ENCODE measurements around the gene BMERB1.
A peak's percentile ranks its signal among the peaks of the same experiment; 100 is the strongest.
"Not testable (repeated sequence)": the region's sequence is repeated elsewhere in the genome, so short reads cannot be mapped to it uniquely, and the experiment has no call there.

The BMERB1 gene

DNA sequence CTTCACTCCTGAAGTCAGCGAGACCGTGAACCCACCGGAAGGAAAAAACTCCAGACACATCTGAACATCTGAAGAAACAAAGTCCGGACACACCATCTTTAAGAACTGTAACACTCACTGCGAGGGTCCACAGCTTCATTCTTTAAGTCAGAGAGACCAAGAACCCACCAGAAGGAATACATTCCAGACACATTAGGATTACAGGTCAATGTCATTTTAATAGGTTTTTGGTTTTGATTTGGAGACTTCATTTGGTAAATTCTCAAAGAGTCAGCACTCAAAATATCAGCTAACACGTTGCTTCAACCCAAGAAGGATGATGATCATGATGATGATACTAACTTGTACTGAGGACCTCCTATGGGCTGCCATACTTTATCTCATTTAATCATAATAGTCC is 7.6 kb upstream of the BMERB1 start:
- no peak for DNase-seq

DNA sequence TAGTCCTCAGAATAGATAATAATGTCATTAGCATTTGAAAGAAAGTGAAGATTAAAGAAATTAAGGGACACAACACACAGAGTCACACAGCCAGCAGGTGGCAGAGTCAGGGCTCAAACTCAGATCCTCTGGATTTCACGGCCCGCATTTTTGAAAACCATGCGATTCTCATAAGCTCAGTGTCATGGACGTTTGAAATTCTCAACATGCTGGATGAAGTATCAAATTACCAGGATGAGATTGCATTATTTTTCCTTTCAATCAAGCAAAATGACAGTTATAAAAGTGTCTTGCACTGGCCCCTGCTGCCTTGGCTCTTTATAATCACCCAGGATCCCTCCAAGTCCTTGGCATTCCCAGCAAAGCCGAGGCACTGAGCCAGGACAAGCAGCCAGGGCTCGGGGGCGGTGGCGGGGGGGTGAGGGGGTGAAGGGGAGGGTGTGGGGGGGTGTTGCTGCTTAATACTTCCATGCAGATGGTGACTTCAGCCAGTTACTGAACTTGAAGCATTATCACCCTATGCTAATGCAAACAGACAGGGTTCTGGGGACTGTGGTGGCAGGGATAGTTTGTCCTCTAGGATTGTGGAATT is 6.6 kb upstream of the BMERB1 start:
- peak; percentile 89 for DNase-seq

DNA sequence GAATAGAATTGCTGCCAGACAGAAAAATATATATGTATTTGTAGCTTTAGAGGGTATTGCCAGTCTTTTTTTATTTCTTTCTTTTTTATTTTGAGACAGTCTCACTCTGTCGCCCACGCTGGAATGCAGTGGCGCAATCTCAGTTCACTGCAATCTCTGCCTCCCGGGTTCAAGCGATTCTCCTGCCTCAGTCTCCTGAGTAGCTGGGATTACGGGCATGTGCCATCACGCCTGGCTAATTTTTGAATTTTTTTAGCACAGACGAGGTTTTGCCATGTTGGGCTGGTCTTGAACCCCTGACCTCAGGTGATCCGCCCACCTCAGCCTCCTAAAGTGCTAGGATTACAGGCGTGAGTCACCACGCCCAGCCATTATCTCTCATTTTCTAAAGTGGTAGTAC is 3.5 kb upstream of the BMERB1 start:
- not testable (repeated sequence) for DNase-seq

DNA sequence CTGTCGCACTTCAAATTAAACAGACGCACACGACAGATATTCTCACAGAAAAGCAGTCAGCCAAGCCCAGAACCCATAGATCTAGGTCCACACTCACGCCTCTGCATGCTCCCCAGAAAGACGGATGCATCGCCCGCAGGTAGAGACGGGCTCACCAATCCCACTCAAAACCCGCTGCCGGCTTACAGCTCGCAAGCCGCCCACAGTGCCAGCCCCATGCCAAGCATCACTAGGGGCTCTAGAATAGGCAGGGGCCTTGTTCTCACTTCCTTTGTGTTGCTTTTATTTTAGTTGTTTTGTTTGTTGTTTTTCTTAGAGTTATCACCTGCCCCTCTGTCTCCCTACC is 336 bp upstream of the BMERB1 start:
- no peak for DNase-seq

DNA sequence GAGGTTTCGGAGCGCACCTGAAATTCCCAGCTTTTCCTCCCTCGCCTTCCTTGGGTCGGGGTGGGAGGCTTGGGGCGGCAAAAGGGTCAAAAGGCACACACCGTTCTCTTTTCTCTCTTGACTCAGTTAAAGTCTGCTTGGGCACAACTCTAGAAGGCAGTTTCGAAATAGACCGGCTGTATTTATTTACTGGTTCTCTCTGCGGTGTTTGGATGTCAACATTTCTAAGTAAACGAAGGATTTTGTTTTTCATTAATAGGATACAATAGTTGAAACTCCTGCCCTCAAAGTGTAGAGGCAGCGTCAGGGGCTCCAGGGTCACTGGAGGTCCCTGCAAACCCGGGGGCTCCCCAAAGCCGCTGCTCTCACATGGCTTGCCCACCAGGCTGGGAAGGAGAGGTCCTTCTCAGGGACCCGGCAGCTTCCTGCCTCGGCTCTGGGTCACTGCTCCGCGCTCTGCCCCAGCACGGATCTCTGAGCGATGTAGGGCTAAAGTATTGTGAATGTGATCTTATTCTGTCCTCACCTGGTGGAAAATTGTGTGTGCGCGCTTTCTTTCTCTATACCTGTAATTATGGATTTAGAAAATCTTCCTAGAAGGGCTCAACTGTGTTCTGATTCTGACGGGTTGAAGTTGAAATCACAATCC is 952 bp downstream of the BMERB1 start:
- no peak for DNase-seq

DNA sequence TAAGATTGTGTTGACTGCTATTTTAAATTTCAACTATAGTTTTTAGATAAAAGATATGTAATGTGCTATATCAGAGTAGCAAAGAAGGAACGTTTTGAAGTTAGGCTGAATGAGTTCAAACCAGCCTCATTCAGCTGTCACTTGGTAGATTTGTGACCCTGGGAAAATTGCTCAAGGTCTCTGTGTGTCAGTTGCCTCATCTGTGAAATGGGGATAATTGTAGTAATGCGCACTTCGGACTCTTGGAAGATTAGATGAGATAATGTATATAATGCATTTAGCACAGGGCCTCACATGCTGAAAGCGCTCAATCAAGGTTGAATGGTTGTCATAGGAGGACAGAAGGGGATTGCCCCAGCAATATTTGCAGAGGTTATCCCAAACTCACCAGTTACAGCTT is 4.7 kb downstream of the BMERB1 start:
- no peak for DNase-seq

DNA sequence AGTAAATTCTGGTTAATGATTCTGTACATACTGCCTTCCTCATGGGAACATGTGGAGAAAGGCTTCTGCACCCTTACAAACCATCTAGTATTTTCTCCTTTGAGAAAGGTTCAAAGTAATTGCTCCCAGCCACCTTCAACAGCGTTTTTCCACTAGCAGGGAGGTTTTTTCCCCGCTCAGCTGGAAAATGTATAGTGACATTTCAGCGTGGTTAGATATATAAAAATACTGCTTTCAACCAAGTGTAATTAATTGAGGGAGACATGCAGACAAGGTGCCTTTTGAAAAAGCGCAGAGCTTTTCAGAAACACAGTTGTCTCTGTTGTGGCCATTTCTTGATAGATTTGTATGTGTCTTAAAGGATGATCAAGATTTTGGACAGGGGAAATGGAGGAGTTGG is 5.1 kb downstream of the BMERB1 start:
- DNase-seq = no peak

DNA sequence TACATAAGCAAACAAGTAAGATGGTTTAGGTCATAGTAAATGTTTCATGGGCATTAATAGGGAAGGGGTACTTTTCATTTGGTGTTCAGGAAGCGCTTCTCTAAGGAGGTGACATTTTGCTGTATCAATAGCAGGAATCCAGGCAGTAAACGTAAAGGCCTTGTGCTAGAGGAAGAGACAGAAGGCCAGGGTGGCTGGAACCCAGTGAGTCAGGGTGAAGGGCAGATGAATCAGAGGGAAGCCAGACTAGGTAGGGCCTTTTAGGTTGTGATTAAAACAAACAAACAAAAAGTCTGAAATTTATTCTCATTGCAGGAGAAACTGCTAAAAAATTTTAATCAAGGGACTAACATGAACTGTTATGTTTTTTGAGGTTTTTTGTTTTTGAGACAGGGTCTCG is 6.5 kb downstream of the BMERB1 start:
- DNase-seq = peak; percentile 76

DNA sequence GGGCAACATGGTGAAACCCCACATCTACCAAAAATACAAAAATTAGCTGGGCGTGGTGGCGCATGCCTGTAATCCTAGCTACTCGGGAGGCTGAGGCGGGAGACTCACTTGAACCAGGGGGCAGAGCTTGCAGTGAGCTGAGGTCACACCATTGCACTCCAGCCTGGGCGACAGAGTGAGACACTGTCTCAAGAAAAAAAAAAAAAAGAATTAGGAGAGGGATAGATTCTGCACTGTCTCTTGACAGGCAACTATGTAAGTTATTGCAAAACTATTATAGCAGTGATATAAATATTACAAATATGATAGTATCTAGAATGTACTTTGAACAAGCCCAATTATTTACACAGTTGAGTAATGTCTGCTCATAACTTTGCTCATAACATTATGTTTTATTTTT is 7.8 kb downstream of the BMERB1 start:
- not testable (repeated sequence) for DNase-seq

DNA sequence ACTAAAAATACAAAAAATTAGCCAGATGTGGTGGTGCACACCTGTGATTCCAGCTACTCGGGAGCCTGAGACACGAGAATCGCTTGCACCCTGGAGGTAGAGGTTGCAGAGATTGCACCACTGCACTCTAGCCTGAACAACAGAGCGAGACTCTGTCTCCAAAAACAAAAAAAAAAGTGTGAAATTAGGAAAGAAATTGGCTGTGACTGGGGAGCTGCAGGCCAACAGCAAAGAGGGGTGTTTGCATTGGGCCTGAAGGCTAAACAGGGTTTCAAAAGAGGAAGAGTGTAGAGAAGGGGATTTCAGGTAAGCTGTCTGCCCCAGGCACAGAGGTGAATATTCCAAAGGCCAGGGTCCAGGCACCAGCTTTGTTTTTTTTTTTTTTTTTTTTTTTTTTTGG is 9.4 kb downstream of the BMERB1 start:
- DNase-seq = no peak

DNA sequence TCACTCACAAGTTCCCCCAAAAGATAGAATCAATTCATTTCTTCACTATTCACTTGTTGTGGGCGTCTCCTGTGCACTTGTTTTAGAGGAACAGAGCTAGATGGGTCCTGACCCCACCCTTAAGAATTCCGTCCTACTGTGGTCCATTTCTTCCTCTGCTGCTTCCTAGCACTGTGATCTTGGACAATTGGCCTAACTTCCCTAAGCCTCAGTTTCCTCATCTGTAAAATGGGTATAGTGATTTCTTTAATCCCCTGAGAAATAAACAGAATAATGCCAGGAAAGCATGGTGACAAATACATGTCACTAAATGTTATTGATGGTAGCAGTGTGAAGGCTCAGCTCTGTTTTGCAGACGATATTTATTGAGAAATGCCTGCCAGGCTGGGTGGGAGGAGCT is 9.9 kb downstream of the BMERB1 start:
- no peak for DNase-seq

DNA sequence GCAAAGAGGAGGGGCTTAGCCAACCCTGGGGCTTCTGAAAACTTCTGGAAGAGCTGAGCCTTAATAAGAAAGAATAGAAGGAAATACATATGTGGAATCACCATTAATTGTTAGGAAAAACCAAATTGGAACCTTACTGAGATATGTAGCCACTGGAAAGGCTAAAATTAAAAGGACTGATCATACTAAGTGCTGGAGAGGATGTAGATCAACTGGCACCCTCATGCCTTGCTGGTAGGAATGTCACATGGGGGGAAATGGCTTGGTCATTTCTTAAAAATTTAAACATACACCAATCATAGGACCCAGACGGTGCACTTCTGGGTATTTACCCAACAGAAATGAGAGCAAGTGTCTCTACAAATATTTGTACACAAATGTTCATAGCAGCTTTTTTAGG is 11.1 kb downstream of the BMERB1 start:
- no peak for DNase-seq

DNA sequence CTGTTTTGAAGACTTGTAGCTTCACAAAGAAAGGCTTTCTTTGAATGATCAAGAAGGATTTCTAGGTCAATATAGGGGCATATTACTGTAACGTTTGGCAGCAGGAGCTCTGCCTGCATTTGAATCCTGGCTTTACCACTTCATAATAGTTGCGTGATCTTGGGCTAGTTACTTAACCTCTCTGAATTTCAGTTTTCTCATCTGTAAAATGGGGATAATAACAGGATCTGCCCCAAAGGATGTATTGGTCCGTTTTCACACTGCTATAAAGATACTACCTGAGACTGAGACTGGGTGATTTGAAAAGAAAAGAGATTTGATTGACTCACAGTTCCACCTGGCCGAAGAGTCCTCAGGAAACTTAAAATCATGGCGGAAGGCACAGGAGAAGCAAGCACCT is 12.5 kb downstream of the BMERB1 start:
- no peak for DNase-seq

DNA sequence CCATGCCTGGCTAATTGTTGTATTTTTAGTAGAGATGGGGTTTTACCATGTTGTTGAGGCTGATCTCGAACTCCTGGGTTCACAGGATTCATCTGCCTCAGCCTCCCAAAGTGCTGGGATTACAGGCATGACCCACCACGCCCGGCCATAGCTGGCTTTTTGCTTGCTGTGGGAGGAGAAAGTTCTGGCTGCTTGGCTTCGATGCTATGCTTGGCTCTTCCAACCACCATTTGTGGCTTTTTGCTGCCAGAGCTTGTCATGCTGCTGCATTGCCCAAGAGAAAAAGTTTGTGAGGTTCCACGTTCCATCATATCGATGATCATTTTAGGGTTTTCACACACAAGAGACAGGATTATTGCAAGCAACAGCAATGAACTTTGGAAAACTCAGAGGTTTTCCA is 16.2 kb downstream of the BMERB1 start:
- no peak for DNase-seq

DNA sequence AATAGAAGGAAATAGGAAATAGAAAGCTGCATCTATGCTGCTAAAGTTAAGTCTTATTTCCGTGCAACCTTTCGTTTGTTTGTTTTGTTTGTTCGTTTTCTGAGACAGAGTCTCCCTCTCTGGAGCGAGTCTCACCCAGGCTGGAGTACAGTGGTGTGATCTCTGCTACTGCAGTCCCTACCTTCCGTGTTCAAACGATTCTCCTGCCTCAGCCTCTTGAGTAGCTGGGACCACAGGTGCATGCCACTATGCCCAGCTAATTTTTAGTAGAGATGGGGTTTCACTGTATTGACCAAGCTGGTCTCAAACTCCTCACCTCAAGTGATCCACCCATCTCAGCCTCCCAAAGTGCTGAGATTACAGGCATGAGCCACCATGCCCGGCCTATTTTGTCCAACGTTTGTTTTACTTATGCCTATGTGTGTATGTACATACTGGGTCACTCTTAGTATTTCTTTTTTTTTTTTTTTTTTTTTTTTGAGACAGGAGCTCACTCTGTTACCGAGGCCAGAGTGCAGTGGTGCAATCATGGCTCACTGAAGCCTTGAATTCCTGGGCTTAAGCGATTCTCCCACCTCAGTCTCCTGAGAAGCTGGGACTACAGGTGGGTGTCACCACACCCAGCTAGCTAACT is 16.8 kb downstream of the BMERB1 start:
- DNase-seq = no peak

DNA sequence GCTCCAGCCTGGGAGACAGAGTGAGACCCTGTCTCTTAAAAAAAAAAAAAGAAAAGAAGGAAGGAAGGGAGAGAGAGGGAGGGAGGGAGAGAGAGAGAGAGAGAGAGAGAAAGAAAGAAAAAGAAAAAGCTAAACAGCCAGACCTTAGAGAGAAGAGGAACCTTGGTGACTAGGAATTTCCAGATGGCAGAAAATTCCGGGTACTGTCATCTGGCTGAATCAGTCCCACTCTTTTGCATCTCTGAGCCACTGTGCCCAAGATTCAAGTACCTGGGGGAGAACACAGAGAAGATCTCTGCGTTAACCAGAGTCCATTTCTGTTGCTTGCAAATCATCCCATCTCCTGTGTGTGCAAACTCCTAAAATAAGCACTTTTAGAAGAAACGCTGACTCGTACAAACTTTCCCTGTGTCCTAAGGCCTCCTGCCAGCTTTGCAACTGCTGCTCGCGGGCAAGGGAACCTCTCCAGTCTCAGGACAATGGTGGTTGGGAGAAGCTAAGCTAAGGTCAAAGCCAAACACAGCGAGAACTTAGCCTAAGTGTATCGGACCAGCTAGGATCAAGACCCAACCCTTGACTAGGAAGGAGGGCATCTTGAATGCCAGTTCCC is 18.0 kb downstream of the BMERB1 start:
- no peak for DNase-seq

DNA sequence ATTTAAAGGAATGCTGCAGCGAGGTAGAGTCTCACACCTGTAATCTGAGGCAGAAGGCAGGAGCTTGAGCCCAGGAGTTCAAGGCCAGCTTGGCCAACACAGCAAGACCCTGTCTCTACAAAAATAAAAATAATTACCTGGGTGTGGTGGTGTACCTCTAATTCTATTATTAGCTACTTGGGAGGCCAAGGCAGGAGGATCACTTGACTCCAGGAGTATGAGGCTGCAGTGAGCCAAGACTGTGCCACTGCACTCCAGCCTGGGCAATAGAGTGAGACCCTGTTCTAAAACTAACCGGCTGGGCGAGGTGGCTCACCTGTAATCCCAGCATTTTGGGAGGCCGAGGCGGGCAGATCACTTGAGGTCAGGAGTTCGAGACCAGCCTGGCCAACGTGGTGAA is 18.9 kb downstream of the BMERB1 start:
- DNase-seq = not testable (repeated sequence)

DNA sequence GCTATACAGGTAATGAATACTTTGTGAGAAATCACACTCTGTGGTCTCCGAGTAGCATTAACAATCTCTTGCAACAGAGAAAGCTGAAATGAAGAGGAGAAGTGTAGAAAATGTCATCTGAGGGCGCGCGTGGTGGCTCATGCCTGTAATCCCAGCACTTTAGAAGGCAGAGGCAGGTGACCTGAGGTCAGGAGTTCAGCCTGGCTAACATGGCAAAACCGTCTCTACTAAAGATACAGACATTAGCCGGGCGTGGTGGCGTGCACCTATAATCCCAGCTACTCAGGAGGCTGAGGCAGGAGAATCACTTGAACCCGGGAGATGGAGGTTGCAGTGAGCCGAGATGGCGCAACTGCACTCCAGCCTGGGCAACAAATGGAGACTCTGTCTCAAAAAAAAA is 20.5 kb downstream of the BMERB1 start:
- not testable (repeated sequence) for DNase-seq

DNA sequence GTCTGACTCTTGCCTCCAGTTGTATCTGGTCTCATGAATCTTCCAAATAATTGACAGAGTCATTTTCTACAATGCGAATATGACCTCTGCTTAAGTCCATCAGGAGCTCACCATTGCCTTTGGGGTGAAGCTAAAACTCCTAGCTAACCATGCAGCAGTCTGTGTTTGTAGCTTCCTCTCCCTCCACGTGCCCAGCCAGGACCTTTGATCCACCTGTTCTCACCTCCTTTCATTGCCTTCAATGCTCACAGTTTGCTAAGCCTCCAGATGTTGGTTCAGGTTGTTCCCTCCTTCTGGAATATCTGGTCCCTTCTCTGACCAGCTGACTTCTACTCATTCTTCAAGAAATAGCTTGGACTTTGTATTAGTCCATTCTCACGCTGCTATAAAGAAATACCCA is 23.0 kb downstream of the BMERB1 start:
- no peak for DNase-seq

DNA sequence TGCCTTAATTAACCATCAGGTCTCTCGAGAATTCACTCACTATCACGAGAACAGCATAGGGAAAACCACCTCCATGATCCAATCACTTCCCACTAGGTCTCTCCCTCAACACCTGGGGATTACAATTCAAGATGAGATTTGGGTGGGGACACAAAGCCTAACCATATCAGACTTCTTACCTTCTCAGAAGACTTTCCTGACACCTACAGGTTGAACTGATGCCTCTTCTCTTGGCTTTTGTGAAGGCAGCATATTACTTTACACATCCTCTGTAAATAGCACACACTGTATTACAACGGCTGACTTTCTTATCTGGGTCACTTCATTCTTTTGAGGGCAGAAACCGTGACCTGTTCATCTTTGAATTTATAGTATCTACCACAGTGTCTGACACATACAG is 23.6 kb downstream of the BMERB1 start:
- DNase-seq = no peak

DNA sequence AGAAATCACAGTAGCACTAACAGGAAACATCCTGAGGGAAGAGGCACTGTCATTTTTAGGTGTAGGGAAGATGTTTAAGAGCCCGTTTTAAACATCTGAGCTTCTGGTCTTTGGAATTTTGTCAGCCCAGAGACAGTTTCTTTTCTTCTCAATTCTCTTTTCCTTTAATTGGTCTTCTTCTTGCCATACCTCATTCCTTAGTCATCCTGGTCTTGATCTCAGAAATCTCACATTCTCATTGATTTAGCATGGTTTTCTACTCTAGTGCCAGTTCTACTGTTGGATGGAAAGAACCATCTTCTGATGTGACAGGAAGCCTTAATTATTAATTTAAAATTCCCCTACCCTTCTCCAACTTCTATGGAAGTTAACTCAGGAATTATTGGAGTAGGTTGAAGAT is 25.4 kb downstream of the BMERB1 start:
- DNase-seq = peak; percentile 41

DNA sequence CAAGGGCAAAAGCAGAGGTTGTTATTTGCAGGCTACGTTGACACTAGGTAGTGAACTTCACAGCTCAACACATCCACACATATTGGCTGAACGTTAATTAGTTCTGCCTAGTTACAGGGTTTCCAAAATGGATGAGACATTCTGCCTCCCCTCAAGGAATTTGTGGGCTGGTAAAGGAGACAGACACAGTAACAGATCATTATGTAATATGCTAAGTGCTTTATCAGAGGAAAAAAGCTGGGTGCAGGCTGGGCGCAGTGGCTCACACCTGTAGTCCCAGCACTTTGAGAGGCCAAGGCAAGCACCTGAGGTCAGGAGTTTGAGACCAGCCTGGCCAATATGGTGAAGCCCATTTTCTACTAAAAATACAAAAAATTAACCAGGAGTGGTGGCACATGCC is 26.2 kb downstream of the BMERB1 start:
- no peak for DNase-seq

DNA sequence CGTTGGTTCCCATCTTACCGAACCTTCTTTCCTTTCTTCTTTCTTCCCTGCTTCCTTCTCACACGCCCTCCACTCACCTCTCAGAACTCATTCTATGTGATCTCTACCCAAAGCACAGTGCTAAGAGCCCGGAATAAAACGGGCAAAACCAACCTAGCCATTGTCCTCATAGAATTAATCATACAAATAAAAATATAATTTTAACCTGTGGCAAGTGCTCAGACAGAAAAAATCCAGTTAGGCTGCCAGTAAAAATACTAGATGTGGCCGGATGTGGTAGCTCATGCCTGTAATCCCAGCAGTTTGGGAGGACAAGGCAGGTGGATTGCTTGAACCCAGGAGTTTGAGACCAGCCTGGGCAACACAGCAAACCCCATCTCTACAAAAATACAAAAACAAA is 27.0 kb downstream of the BMERB1 start:
- no peak for DNase-seq

DNA sequence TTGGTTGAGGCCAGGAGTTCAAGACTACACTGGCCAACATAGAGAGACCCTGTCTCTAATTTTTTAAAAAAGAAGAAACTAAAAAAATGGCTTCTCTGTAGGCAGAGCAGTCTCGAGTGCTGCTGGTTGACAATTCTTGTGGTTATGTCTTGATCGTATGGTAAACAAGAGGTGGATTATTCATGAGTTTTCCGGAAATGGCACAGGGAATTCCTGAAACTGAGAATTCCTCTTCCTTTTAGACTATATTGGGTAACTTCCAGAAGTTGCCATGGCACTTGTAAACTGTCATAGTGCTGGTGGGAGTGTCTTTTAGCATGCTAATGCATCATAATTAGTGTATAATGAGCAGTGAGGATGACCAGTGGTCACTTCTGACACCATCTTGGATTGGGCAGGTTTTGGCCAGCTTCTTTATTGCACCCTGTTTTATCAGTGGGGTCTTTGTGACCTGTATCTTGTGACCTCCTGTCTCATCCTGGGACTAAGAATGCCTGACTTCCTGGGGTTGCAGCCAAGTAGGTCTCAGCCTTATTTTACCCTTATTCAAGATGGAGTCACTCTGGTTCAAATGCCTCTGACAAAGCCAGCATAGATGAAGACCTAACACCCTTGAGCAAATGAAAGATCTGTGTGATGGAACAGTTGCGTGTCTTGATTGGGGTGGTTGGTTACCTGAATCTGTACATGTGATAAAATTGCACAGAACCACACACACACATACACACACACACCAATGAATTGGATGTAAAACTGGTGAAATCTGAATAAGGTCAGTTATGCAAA is 30.2 kb downstream of the BMERB1 start:
- no peak for DNase-seq

All from fibroblast of skin of right biceps (primary cell).